ENCODE data around the gene OAS2.

OAS2 gene

DNA sequence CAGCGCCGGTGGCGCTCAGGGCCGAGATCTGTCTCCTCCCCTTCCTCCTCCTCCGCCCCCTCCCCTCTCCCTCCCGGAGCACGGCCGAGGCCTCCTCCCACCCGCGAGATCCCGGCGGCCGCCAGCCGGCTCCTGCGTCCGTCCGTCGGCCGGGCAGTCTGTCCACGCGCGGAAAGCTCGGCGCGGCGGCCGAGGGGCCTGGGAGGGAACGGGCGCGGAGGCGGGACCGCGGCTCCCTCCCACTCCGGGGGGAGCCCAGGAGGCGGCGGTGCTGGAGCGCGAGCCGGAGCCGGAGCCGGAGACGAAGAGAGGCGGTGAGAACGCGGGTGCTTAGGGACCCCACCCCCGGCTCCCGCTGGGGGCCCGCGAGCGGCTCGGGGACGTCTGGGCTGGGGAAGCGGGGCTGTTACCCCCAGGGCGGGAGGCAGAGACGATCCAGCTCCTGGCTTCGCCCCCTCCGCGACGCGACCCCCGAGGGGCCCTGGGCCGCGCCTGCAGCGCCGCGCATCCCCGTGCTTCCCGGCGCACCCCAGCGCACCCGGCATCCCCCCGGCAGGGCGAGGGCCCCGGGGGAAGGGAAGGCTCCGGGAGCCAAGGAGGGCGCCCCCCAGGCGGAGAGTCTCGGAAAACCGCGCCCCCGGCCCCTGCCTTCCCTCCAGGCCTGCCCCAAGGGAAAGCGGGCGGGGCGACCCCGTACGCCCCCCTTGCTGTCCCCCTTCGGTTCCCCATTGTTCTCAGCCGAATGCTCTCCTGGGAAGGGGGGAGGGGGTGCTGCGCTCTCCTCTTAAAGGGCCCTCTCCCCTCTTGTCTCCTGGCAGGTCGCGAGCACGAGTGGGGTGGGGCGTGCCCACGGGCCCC lies 78.5 kb downstream of the OAS2 start, which contains the start of gene DTX1:
TSS of gene DTX1 (plus strand) at position 100 of the 858 bp plus-strand sequence. CDS start 1,463 bp downstream, outside the sequence.
- H4K91ac ChIP-seq (ENCODE audit: low read depth, low read length): no peak within 1 kb of the TSS
- no peaks in the 10 kb centered on the region for H3K79me2 ChIP-seq (ENCODE audit: control insufficient read depth, insufficient read depth, low read length, poor library complexity)
- H3K36me3 ChIP-seq (ENCODE audit: control insufficient read depth in 1 of 2, insufficient read depth in 2 of 2, low read length in 2 of 2): no peaks in the 10 kb centered on the region
- peaks cover 38% of the 10 kb centered on the region for H3K27me3 ChIP-seq (ENCODE audit: insufficient read depth, low read length)
- peaks cover 4% of the 10 kb centered on the region for H3K9me3 ChIP-seq (ENCODE audit: insufficient read depth, low read depth, low read length)
- DNase-seq: no peak
- H3K9ac ChIP-seq (ENCODE audit: low read length): no peak within 1 kb of the TSS
- H3K4me2 ChIP-seq (ENCODE audit: low read length): peak within 1 kb of the TSS; percentile 63
- H3K23ac ChIP-seq (ENCODE audit: low read length): no peak within 1 kb of the TSS
- H3K4me1 ChIP-seq (ENCODE audit: control insufficient read depth in 1 of 2, insufficient read depth in 2 of 2, low read length in 2 of 2): no peaks in the 10 kb centered on the region
- no peak within 1 kb of the TSS for H3K4ac ChIP-seq (ENCODE audit: low read depth, low read length)
- no peaks in the 10 kb centered on the region for H3K79me1 ChIP-seq (ENCODE audit: low read length)
- no peak within 1 kb of the TSS for H2BK120ac ChIP-seq (ENCODE audit: insufficient read depth, low read length, poor library complexity)
- no peak within 1 kb of the TSS for H3K27ac ChIP-seq (ENCODE audit: low read depth, low read length)
- no peak within 1 kb of the TSS for H4K8ac ChIP-seq (ENCODE audit: low read depth, low read length)
- no peak within 1 kb of the TSS for H4K12ac ChIP-seq (ENCODE audit: low read depth, low read length)
- peak within 1 kb of the TSS; percentile 32 for H3K4me3 ChIP-seq (ENCODE audit: low read depth, low read length)
- no peak within 1 kb of the TSS for H2BK12ac ChIP-seq (ENCODE audit: low read length)
- no peak within 1 kb of the TSS for H2AK5ac ChIP-seq (ENCODE audit: low read length)
- no peak within 1 kb of the TSS for H3K14ac ChIP-seq (ENCODE audit: low read length)
- H3K18ac ChIP-seq (ENCODE audit: low read length): no peak within 1 kb of the TSS
- no CpG with 5 or more reads among the region's 94 CpGs for WGBS (ENCODE audit: extremely low coverage, insufficient coverage, insufficient read length)
- H2BK5ac ChIP-seq (ENCODE audit: low read depth, low read length, poor library complexity): no peak within 1 kb of the TSS
- H2AFZ ChIP-seq (ENCODE audit: insufficient read depth, low read length, poor library complexity): no peak within 1 kb of the TSS

DNA sequence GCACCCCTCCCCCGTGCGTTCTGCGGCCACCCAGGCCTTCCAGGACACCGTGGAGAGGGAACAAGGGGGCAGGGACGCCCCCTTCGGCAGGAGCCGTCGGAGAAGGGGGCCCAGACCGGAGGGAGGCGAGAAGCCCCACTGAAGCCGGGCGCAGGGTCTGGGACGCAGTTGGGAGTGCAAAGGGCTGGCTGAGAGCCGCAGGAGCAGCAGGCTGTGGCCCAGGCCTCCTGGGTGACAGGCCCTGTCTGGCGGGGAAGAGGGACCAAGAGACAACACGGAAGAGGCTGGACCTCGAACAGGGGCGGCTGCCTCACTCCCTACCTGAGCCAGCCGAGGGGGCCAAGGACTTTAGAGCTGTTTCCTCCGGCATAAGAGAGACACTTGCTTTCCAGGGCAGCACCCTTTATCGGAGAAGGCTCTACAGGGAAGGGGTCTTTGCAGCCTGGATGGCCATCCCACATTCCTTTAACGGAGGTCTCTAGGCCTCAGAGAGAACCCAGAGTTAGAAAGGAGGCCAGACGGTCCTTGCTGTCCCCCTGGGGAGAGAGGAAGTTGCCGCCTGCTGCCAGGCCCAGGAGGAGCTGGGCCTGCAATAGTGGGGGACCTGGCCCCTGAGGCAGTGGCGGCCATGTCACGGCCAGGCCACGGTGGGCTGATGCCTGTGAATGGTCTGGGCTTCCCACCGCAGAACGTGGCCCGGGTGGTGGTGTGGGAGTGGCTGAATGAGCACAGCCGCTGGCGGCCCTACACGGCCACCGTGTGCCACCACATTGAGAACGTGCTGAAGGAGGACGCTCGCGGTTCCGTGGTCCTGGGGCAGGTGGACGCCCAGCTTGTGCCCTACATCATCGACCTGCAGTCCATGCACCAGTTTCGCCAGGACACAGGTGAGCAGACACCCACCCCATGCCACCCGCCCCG lies 79.5 kb downstream of the OAS2 start:
- whole genome bisulfite sequencing (ENCODE audit: extremely low coverage, insufficient coverage, insufficient read length): no CpG with 5 or more reads among the region's 44 CpGs

DNA sequence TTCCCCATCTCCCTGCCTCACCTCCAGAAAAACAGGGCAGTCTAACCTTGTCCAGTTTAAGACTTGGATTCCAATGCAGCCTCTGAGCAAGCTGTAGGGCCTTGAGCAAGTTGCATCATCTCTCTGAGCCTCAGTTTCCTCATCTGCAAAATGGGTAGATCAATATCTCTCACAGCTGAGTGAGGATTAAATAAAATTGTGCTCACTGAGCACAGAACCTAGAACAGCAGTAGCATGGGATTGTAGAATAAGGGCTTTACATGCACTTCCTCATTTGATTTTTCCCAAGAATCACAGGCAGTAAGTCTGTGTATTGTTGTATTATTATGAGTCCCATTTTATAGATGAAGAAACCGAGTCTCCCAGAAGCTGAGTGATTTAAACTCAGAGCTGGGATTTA lies 80.2 kb downstream of the OAS2 start:
- WGBS (ENCODE audit: extremely low coverage, insufficient coverage, insufficient read length): no CpG with 5 or more reads among the region's 1 CpG
- DNase-seq: no peak
- Histone ChIP-seq H3K36me3 (ENCODE audit: control insufficient read depth in 1 of 2, insufficient read depth in 2 of 2, low read length in 2 of 2) (no peaks in the 10 kb centered on the region), H3K18ac (ENCODE audit: low read length) (no peak overlapping the region), H2BK5ac (ENCODE audit: low read depth, low read length, poor library complexity) (no peak overlapping the region), H3K23ac (ENCODE audit: low read length) (no peak overlapping the region), H3K9ac (ENCODE audit: low read length) (no peak overlapping the region), H2AFZ (ENCODE audit: insufficient read depth, low read length, poor library complexity) (no peak overlapping the region), H3K4me2 (ENCODE audit: low read length) (no peak overlapping the region), H3K4ac (ENCODE audit: low read depth, low read length) (no peak overlapping the region), H3K27ac (ENCODE audit: low read depth, low read length) (no peak overlapping the region), H3K4me3 (ENCODE audit: low read depth, low read length) (no peak overlapping the region), H3K79me2 (ENCODE audit: control insufficient read depth, insufficient read depth, low read length, poor library complexity) (no peaks in the 10 kb centered on the region), H2BK120ac (ENCODE audit: insufficient read depth, low read length, poor library complexity) (no peak overlapping the region), H3K27me3 (ENCODE audit: insufficient read depth, low read length) (peaks cover 38% of the 10 kb centered on the region), H4K8ac (ENCODE audit: low read depth, low read length) (no peak overlapping the region), H4K91ac (ENCODE audit: low read depth, low read length) (no peak overlapping the region), H3K14ac (ENCODE audit: low read length) (no peak overlapping the region), H4K12ac (ENCODE audit: low read depth, low read length) (no peak overlapping the region), H2AK5ac (ENCODE audit: low read length) (no peak overlapping the region), H3K4me1 (ENCODE audit: control insufficient read depth in 1 of 2, insufficient read depth in 2 of 2, low read length in 2 of 2) (no peaks in the 10 kb centered on the region), H2BK12ac (ENCODE audit: low read length) (no peak overlapping the region), H3K9me3 (ENCODE audit: insufficient read depth, low read depth, low read length) (peaks cover 4% of the 10 kb centered on the region), H3K79me1 (ENCODE audit: low read length) (no peaks in the 10 kb centered on the region)

More for the DNA sequence above, 79.5 kb downstream of the OAS2 start:
- Histone ChIP-seq H4K8ac (ENCODE audit: low read depth, low read length) (no peak overlapping the region), H3K4me1 (ENCODE audit: control insufficient read depth in 1 of 2, insufficient read depth in 2 of 2, low read length in 2 of 2) (no peaks in the 10 kb centered on the region), H3K4ac (ENCODE audit: low read depth, low read length) (no peak overlapping the region), H2BK120ac (ENCODE audit: insufficient read depth, low read length, poor library complexity) (no peak overlapping the region), H3K4me3 (ENCODE audit: low read depth, low read length) (no peak overlapping the region), H3K79me2 (ENCODE audit: control insufficient read depth, insufficient read depth, low read length, poor library complexity) (no peaks in the 10 kb centered on the region), H4K12ac (ENCODE audit: low read depth, low read length) (no peak overlapping the region), H3K4me2 (ENCODE audit: low read length) (no peak overlapping the region), H2BK5ac (ENCODE audit: low read depth, low read length, poor library complexity) (no peak overlapping the region), H3K23ac (ENCODE audit: low read length) (no peak overlapping the region), H3K27ac (ENCODE audit: low read depth, low read length) (no peak overlapping the region), H3K36me3 (ENCODE audit: control insufficient read depth in 1 of 2, insufficient read depth in 2 of 2, low read length in 2 of 2) (no peaks in the 10 kb centered on the region), H2BK12ac (ENCODE audit: low read length) (no peak overlapping the region), H3K9ac (ENCODE audit: low read length) (no peak overlapping the region), H2AK5ac (ENCODE audit: low read length) (no peak overlapping the region), H3K18ac (ENCODE audit: low read length) (no peak overlapping the region), H3K79me1 (ENCODE audit: low read length) (no peaks in the 10 kb centered on the region), H2AFZ (ENCODE audit: insufficient read depth, low read length, poor library complexity) (no peak overlapping the region), H3K9me3 (ENCODE audit: insufficient read depth, low read depth, low read length) (peaks cover 4% of the 10 kb centered on the region), H4K91ac (ENCODE audit: low read depth, low read length) (no peak overlapping the region), H3K27me3 (ENCODE audit: insufficient read depth, low read length) (peaks cover 38% of the 10 kb centered on the region), H3K14ac (ENCODE audit: low read length) (no peak overlapping the region)
- DNase-seq: no peak

DNA sequence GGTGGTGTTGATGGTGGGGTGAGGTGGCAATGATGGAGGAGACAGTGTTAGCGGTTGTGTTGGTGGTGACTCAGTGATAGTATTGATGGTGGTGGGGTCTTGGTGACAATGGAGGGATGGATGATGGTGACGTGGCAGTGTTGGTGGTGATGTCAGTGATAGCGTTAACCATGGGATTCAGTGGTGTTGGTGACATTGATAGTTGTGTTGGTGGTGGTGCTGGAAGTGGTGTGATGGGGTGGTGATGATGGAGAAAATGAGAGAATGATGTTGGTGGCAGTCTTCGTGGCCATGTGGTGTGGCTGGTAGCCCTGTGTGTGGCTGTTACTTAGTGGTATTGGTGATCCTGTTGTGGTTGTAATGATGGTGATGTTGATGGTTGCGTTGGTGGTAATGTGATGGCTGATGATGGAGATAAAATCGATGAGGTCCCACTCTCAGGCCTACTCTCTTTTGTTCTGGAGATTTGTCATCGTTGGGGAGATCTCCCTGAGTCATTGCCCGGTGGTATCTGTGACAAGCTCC lies 80.8 kb downstream of the OAS2 start:
- Histone ChIP-seq H3K14ac (ENCODE audit: low read length) (no peak overlapping the region), H3K9me3 (ENCODE audit: insufficient read depth, low read depth, low read length) (peaks cover 4% of the 10 kb centered on the region), H2BK120ac (ENCODE audit: insufficient read depth, low read length, poor library complexity) (no peak overlapping the region), H3K27ac (ENCODE audit: low read depth, low read length) (no peak overlapping the region), H2BK5ac (ENCODE audit: low read depth, low read length, poor library complexity) (no peak overlapping the region), H3K9ac (ENCODE audit: low read length) (no peak overlapping the region), H3K36me3 (ENCODE audit: control insufficient read depth in 1 of 2, insufficient read depth in 2 of 2, low read length in 2 of 2) (no peaks in the 10 kb centered on the region), H3K79me2 (ENCODE audit: control insufficient read depth, insufficient read depth, low read length, poor library complexity) (no peaks in the 10 kb centered on the region), H3K23ac (ENCODE audit: low read length) (peak overlapping the region; percentile 74), H4K8ac (ENCODE audit: low read depth, low read length) (no peak overlapping the region), H3K4me3 (ENCODE audit: low read depth, low read length) (no peak overlapping the region), H3K79me1 (ENCODE audit: low read length) (no peaks in the 10 kb centered on the region), H4K91ac (ENCODE audit: low read depth, low read length) (no peak overlapping the region), H2AFZ (ENCODE audit: insufficient read depth, low read length, poor library complexity) (no peak overlapping the region), H2BK12ac (ENCODE audit: low read length) (no peak overlapping the region), H3K4me2 (ENCODE audit: low read length) (no peak overlapping the region), H4K12ac (ENCODE audit: low read depth, low read length) (no peak overlapping the region), H2AK5ac (ENCODE audit: low read length) (no peak overlapping the region), H3K27me3 (ENCODE audit: insufficient read depth, low read length) (peaks cover 38% of the 10 kb centered on the region), H3K4ac (ENCODE audit: low read depth, low read length) (no peak overlapping the region), H3K18ac (ENCODE audit: low read length) (no peak overlapping the region), H3K4me1 (ENCODE audit: control insufficient read depth in 1 of 2, insufficient read depth in 2 of 2, low read length in 2 of 2) (no peaks in the 10 kb centered on the region)
- WGBS (ENCODE audit: extremely low coverage, insufficient coverage, insufficient read length): no CpG with 5 or more reads among the region's 8 CpGs
- DNase-seq: no peak

Data from trophoblast cell (in vitro differentiated cells and primary cell).